Progenitor cell of endocrine pancreas (in vitro differentiated cells): ENCODE results near the gene VARS2. TPM values are rescaled to one million over a fixed set of nuclear protein-coding genes. Genes with fewer than 3 reads are reported as not detected.

ENCODE experiments used
- DNase-seq: peaks from one replicate; pipeline ENCODE4 v3.0.0; 2021; ENCODE audit warnings: low spot score; ENCODE audit not compliant: unreplicated experiment
- H3K27ac Mint-ChIP-seq: 2 replicates; pipeline ENCODE4 v1.8.0; 2021; ENCODE audit warnings: mild to moderate bottlenecking, moderate library complexity, mixed read lengths
- H3K27me3 Mint-ChIP-seq: 2 replicates; pipeline ENCODE4 v1.8.0; 2021; ENCODE audit warnings: mixed read lengths
- H3K36me3 Mint-ChIP-seq: 2 replicates; pipeline ENCODE4 v1.8.0; 2022; ENCODE audit warnings: mixed read lengths; ENCODE audit not compliant: insufficient read depth
- H3K4me1 Mint-ChIP-seq: 2 replicates; pipeline ENCODE4 v1.8.0; 2021; ENCODE audit warnings: low read depth, mixed read lengths
- H3K4me3 Mint-ChIP-seq: 2 replicates; pipeline ENCODE4 v1.8.0; 2021; ENCODE audit warnings: low read depth, mild to moderate bottlenecking, moderate library complexity, mixed read lengths
- H3K9me3 Mint-ChIP-seq: 2 replicates; pipeline ENCODE4 v1.8.0; 2021; ENCODE audit warnings: low read depth, mixed read lengths
- CTCF ChIP-seq: fragments of 200-600 bp; sonication (generic); IDR thresholded peaks from one replicate; pipeline ENCODE4 v1.5.0; 2021; ENCODE audit warnings: antibody characterized with exemption, mild to moderate bottlenecking; ENCODE audit not compliant: unreplicated experiment
- total RNA-seq: library from RNA; stranded (reverse); gene quantifications from 2 replicates; pipeline ENCODE4 v1.2.1, GENCODE V29; 2021

Gene VARS2
- total RNA-seq, 1 donor from 2014 or later, result 58.0 TPM

- peaks cover 23% of the 10 kb centered on the region for H3K4me1 Mint-ChIP-seq
- no peak overlapping the region for H3K27ac Mint-ChIP-seq
- H3K9me3 Mint-ChIP-seq, result no peaks in the 10 kb centered on the region
- H3K36me3 Mint-ChIP-seq, result peaks cover 27% of the 10 kb centered on the region
- DNase-seq, result no peak
- no peaks in the 10 kb centered on the region for H3K27me3 Mint-ChIP-seq
- H3K4me3 Mint-ChIP-seq, result peak overlapping the region; percentile 83
- no peak for TF ChIP-seq CTCF
Measured at GRCh38 chr6:30912746-30913520, 1.1 kb upstream of the VARS2 start.

- Mint-ChIP-seq H3K9me3 (no peaks in the 10 kb centered on the region), H3K27me3 (no peaks in the 10 kb centered on the region), H3K4me3 (peak overlapping the region; percentile 83), H3K27ac (peak overlapping the region; percentile 23), H3K36me3 (peaks cover 27% of the 10 kb centered on the region), H3K4me1 (peaks cover 17% of the 10 kb centered on the region)
- no peak for TF ChIP-seq CTCF
- DNase-seq, result no peak
Measured at GRCh38 chr6:30913721-30914075, 340 bp upstream of the VARS2 start.

- H3K9me3 Mint-ChIP-seq, result no peaks in the 10 kb centered on the region
- peak overlapping the region; percentile 83 for H3K4me3 Mint-ChIP-seq
- no peak for TF ChIP-seq CTCF
- H3K27ac Mint-ChIP-seq, result peak overlapping the region; percentile 88
- peaks cover 30% of the 10 kb centered on the region for H3K36me3 Mint-ChIP-seq
- DNase-seq, result no peak
- peaks cover 12% of the 10 kb centered on the region for H3K4me1 Mint-ChIP-seq
- H3K27me3 Mint-ChIP-seq, result no peaks in the 10 kb centered on the region
Measured at GRCh38 chr6:30914854-30915590, 984 bp downstream of the VARS2 start.

GRCh38 chr6:30915591-30915946 lies 1.5 kb downstream of the VARS2 start:
- peaks cover 12% of the 10 kb centered on the region for H3K4me1 Mint-ChIP-seq
- no peak for DNase-seq

More at GRCh38 chr6:30915591-30915946, 1.5 kb downstream of the VARS2 start:
- peaks cover 30% of the 10 kb centered on the region for H3K36me3 Mint-ChIP-seq
- peak overlapping the region; percentile 63 for H3K4me3 Mint-ChIP-seq
- peak; percentile 65 for TF ChIP-seq CTCF
- H3K9me3 Mint-ChIP-seq, result no peaks in the 10 kb centered on the region
- no peaks in the 10 kb centered on the region for H3K27me3 Mint-ChIP-seq
- H3K27ac Mint-ChIP-seq, result peak overlapping the region; percentile 15
